ENCODE data around the gene WDR90.

The WDR90 gene

DNA sequence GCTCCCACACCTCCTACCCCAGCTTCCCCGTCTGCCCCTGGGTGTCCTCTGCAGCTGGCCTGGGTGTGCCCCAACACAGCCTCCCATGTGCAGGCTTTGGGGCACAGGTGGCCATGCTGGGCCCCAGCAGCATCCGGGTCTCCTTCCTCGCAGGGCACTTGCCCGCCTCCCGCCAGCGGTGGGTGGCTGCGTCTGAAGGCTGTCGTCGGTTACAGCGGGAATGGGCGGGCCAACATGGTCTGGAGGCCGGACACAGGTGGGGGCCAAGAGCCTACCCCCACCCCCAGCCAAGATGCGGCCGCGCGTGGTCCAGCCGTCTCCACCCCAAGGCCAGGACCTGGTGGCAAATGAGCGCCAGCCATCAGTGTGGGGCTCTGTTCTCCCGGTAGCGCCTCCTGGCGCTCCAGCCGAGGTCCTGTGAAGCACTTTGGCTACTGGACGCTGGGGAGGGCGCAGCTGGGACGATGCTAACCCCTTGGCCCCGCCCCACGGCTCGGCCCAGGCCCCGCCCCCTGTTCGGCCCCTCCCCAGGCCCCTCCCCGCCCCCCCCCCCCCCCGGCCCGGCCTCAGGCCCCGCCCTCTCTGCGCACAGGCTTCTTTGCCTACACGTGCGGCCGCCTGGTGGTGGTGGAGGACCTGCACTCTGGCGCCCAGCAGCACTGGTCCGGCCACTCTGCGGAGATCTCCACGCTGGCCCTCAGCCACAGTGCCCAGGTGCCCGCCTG, 11.5 kb downstream of the WDR90 start:
- peak; percentile 57 for DNase-seq (ENCODE audit: low read depth)

DNA sequence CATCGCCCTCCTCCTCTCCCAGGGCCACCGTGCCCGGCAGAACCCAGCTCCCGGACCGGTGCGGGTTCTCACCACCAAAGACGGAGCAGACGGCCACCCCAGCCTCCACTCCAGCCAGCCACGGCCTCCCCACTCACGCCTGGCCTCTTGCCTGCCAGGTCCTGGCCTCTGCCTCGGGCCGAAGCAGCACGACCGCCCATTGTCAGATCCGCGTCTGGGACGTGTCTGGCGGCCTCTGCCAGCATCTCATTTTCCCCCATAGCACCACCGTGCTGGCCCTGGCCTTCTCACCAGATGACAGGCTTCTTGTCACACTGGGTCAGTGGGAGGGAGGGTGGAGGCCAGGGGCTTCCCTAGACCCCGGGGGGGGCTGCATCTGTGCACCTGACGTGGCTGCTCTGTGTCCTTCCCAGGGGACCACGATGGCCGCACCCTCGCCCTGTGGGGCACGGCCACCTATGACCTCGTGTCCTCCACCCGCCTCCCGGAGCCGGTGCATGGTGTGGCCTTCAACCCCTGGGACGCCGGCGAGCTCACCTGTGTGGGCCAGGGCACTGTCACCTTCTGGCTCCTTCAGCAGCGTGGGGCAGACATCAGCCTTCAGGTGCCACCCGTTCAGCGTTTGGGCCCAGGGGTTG, 12.1 kb downstream of the WDR90 start:
- no peak for DNase-seq (ENCODE audit: low read depth)

DNA sequence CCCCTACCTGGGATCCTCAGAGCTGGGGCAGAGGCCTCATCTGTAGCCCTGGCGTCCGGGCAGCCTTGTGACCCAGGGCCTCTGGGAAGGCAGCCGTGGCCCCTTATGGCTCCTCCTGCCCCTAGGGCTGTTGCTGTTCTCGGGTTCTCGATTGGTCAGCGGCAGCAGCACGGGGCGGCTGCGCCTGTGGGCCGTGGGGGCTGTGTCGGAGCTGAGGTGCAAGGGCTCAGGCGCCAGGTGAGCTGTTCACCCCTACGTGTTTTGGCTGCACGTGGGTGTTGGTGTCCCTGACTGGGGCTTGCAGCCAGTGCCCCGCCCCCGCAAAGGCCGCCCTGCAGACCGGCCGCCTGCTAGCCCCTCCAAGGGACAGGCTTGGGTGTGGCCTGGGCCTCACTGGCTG, 12.9 kb downstream of the WDR90 start:
- DNase-seq (ENCODE audit: low read depth) = no peak

DNA sequence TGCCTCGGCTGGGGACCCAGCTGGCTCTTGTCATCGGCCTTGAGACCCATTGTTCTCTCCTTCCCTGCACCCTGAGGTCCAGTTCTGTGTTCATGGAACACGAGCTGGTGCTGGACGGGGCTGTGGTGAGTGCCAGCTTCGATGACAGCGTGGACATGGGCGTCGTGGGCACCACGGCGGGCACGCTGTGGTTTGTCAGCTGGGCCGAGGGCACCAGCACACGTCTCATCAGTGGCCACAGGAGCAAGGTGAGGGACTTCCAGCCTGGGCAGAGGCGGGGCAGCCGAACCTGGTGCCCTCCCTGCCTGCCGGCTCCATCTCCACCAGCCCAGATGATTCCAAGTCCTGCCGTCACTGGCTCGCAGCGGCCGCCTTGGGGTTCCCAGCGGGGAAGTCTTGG, 13.4 kb downstream of the WDR90 start:
- no peak for DNase-seq (ENCODE audit: low read depth)

DNA sequence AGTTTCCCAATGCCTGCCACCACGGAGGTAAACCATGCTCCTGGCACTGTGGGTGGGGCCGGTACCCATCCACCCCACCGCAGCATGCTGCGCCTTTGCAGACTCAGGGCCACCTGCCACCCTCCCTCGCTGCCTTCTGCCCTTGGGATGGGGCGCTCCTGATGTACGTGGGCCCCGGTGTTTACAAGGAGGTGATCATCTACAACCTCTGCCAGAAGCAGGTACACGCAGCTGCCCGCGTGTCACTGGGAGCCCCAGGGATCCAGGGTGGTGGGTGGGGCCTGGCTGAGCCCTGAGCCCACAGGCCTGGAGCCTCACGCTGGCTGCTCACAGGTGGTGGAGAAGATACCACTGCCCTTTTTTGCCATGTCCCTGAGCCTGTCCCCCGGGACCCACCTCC, 17.4 kb downstream of the WDR90 start:
- no peak for DNase-seq (ENCODE audit: low read depth)

DNA sequence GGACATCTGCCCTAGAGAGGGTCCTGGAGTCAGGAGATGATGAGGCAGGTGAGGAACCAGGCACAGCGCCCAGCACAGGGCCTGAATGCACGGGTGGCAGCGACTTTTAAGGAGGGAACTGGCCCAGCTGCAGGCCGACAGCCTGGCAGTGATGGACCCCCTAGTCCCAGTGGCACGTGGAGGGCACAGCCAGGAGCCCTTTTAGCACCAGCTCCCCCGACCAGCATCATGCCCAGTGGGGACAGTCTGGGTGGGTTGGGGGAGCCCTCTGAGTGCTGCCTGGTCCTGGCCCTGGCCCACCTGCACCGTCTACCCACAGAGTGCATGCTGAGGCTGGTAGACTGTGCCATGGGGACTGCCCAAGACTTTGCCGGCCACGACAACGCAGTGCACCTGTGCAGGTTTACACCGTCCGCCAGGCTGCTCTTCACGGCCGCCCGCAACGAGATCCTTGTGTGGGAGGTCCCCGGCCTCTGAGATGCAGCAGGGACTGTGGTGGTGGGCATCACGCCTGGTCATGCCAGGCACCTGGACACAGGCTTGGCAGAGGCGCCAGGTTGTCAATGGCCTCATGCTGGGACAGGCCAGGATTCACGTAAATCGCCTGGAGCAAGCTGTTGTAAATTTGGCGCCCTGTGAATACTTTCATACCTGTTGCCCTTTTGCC, 18.1 kb downstream of the WDR90 start:
- DNase-seq (ENCODE audit: low read depth) = no peak

DNA sequence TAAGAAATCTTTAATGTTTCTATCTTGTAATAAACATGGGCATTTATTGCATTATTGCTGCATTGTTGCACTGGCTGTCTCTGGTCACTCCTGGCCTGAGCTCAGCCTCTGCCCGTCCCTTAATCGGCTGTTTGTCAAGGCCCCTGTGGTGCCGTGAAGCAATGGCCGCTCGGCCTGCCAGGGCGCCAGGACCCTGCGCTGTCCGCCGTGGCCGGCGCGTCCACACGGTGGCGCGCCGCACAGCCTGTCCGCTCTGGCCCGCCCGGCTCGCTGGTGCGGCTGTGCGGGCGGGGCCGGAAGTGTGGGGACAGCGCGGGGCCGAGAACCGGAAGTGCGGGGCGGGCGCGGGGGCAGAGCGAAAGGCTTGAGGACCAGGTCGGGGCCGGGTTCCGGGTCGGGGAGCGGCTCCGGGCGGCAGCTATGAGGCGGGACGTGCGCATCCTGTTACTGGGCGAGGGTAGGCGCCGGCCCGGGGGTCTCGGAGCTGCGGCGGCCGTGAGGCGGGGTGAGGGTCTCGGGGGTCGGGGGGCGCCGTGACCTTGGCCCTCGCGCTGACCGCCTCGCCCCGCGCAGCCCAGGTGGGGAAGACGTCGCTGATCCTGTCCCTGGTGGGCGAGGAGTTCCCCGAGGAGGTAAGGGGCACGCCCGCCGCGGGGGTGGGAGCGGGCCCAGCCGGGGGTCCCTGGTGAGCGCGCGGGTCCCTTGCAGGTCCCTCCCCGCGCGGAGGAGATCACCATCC, 18.8 kb downstream of the WDR90 start, which contains the start of gene RHOT2:
TSS of gene RHOT2 (plus strand) at position 353 of the 739 bp plus-strand sequence. CDS start at position 421, 68 bp downstream.
- DNase-seq (ENCODE audit: low read depth) = peak; percentile 97

DNA sequence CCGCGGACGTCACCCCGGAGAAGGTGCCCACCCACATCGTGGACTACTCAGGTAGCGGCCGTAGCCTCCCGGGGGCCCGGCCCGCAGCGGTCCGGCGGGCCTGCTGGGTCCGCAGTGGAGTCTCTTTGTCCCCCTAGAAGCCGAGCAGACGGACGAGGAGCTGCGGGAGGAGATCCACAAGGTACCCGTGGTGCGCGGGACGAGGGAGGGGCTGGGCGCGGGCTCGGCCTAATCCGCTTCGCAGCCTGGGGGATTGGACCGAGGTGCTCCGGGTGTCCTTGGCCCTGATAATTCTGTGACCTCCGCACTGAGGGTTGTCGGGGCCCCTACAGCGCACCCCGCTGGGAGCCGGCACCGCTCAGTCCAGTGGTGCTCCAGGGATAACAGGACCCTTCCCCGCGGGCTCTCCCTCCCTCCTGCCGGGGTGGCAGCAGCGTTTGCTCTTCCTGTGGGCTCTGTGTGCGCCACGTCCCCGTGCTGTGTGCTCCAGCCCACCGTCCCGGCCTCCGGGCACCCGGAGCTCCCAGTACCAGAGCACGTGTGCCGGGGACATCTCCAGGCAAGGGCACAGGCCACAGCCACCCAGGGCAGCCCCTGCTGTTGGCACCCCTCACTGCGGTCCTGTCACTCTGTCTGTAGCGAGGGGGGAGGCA, 19.5 kb downstream of the WDR90 start:
- DNase-seq (ENCODE audit: low read depth) = no peak

DNA sequence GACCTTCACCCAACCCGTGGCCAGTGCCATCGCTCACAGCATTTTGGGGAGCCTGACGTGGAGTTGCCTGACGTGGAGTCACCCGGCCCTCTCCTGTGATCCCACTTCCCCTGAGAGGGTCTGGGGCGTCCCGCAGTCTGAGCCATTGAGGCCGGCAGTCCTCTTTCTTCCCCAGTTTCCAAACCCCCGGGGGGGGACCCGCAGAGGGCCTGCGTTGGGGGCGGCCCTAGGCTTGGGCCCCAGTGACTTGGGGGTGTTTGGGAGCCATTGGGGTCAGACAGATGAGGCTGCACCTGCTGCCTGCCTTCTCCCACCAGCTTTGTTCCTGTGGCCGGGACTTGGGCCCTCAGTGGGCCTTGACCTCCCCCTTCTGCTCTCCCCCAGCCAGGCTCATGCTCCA, 20.5 kb downstream of the WDR90 start:
- DNase-seq (ENCODE audit: low read depth) = no peak

DNA sequence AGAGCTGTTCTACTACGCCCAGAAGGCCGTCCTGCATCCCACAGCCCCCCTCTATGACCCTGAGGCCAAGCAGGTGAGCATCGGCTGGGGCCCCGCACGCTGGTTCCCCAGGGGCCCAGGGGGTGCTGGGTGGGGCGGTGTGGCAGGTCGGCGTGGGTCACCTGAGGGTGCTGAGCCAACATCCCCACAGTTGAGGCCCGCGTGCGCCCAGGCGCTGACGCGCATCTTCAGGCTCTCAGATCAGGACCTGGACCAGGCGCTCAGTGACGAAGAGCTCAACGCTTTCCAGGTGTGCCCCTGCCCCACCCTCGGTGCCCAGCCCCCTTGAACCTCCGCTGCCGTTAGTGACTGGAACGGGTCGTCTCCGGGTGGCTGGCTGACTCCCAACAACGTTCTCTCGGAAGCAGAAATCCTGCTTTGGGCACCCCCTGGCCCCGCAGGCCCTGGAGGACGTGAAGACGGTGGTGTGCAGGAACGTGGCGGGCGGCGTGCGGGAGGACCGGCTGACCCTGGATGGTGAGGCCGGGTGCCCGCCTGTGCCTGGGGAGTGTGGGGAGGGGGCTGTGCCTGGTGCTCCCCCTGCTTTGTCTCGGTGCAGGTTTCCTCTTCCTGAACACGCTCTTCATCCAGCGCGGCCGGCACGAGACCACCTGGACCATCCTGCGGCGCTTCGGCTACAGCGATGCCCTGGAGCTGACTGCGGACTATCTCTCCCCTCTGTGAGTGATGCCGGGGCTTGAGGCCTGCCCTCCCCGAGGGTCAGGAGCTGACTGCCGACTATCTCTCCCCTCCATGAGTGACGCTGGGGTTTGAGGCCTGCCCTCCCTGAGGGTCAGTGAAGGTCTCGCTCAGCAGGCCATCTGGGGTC, 21.6 kb downstream of the WDR90 start:
- DNase-seq (ENCODE audit: low read depth) = no peak

DNA sequence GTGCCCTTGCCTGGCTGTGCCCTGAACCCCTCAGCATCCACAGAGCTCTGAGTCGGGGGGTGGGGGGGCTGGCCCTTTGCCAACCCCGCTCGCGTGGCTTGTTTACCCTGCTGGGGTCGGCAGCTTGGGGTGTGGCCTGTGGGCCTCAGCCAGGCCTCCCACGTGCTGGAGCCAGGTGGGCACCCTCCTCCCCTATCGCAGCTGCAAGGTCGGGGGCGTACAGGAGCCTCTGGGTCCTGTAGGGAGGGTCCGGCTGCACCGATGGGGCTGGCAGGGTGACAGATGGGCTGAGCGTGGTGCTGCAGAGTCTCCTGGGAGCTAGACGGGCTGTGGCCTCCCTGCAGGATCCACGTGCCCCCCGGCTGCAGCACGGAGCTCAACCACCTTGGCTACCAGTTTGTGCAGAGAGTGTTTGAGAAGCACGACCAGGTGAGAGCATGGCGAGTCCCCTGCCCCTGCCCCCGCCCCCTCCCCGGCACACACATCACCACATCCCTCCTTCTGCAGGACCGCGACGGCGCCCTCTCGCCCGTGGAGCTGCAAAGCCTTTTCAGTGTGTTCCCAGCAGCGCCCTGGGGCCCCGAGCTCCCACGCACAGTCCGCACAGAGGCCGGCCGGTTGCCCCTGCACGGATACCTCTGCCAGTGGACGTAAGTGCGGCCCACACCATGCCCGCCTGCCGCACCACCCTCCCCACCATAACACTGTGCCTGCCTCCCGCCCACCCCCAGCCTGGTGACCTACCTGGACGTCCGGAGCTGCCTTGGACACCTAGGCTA, 22.4 kb downstream of the WDR90 start:
- no peak for DNase-seq (ENCODE audit: low read depth)

DNA sequence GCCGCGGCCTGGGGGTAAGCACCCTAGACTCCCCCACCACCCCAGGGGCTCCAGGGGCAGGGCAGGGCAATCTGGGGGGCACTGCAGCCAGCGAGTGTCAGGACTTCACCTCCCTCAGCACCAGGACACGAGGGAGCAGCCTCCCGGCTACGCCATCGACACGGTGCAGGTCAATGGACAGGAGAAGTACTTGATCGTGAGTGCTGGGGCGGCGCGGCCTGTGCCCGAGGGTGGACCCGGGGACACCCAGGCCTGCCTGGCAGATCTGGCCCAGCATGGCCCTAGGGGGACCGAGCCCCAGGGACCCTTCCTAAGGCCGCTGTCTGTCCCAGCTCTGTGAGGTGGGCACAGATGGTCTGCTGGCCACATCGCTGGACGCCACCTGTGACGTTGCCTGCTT, 23.2 kb downstream of the WDR90 start:
- DNase-seq (ENCODE audit: low read depth) = no peak

DNA sequence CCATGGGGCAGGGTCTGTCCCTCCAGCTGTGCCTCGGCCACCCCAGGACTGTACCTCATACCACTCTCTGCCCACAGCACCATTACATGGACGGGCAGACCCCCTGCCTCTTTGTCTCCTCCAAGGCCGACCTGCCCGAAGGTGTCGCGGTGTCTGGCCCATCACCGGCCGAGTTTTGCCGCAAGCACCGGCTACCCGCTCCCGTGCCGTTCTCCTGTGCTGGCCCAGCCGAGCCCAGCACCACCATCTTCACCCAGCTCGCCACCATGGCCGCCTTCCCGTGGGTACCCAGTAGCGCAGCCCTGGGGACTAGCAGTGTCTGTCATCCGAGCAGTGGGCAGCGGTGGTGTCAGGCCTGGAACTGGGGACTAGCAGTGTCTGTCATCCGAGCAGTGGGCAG, 23.7 kb downstream of the WDR90 start:
- no peak for DNase-seq (ENCODE audit: low read depth)

DNA sequence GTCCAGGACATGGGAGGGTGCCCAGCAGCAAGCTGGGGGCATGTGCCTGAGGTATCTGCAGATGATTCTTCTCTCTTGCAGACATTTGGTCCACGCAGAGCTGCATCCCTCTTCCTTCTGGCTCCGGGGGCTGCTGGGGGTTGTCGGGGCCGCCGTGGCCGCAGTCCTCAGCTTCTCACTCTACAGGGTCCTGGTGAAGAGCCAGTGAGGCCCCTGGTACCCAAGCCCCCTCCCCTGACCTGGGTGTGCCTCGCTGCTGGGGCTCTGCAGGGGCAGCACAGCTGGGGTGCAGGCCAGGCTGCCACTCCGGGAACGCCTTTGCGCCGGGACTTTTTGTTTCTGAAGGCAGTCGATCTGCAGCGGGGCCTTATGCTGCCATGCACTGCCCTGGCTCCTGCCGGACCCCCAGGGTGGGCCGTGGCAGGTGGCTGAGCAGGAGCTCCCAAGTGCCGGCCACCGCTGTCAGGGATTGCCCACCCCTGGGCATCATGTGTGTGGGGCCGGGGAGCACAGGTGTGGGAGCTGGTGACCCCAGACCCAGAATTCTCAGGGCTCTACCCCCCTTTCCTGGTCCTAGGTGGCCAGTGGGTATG, 24.3 kb downstream of the WDR90 start:
- no peak for DNase-seq (ENCODE audit: low read depth)

DNA sequence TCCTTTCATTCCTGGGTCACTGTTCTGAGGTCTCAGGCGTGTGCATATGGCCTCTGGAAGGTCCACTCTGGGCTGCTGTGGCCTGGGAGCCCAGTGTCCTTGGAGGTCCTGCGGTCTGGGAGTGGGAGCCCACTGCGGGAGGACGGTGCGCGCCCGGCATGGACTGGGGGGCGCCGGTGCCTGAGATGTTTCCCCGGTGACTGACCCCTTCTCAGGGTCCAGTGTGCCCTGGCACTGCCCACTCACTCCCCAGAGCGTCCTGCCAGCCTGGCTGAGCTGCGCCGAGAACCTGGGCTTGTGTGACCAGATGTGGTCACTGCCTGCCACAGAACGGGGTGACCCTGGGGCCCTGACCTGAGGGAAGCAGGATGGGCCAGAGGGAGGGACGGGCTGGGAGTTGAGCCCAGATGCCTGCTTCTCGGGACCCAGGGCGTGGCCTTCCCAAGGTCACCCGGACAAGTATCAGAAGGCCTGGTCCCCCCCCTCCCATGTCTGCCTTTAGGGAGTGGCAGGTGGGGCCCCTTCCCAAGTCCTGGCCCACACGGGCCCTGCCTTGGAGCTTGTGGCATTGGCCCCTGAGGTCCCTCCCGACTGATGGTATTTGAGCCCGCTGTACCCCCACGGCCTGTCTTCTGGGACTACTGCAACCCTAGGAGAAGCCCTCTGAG, 25.2 kb downstream of the WDR90 start:
- no peak for DNase-seq (ENCODE audit: low read depth)

DNA sequence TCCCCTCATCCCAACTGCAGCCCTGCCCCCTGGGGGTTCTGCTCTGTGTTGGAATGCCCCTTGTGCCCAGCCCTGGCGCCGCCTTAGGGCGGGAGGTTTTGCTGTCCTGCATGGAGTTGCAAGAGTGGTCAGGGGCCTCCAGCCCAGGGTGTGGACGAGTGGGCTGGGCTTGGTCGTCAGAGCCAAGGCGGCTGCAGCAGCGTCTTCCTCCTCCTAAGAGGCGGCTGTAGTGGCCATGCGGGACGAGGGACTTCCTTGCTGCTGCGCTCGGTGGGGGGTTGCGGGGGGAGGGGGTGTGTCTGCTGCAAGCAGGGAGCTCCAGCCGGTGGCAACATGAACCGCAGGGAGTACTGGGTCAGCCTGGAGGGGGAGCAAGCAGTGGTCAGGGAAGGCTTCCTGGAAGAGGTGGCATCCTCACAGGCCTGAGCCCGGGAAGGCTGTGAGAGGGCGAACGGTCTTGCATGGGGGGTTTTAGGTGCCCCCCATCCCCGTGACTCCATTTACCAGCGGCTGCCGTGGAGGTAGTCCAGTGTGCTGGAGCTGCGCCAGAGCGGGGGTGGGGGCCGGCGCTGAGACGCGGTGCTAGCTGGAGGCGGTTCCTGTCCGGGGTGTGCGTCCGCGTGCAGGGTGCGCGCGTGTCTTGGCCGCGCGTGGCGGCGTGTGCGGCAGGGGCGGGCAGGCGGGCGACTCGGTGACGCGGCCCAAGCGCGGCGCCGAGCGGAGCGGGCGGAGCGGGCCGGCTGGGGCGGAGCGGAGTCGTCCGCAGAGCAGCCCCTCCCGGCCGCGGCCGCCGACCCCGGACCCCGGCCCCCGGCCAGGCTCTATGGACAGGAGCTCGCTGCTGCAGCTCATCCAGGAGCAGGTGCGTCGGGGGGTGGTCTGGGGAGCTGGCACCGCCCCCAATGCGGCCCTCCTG, 26.1 kb downstream of the WDR90 start, which contains the start of gene RHBDL1:
TSS of gene RHBDL1 (plus strand) at position 704 of the 916 bp plus-strand sequence. CDS start at position 824, 120 bp downstream.
- DNase-seq (ENCODE audit: low read depth) = no peak

DNA sequence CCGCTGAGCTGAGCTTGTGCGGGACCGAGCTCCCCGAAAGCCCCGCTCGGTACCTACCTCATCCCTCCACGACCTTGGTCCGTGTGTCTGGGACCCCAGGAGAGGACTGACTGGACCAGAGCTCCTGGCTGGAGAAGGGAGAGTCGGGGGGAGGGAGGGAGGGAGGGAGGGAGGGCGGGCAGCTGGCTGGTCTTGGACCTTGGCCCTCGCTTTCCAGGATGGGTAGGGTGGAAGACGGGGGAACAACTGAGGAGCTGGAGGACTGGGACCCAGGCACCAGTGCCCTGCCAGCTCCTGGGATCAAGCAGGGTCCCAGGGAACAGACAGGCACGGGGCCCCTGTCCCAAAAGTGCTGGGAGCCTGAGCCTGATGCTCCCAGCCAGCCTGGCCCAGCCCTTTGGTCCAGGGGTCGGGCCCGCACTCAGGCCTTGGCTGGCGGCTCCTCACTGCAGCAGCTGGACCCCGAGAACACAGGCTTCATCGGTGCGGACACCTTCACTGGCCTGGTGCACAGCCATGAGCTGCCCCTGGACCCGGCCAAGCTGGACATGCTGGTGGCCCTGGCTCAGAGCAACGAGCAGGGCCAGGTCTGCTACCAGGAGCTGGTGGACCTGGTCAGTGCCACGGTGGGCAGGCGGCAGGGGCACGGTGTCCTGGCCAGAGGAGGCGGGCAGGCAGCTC, 26.9 kb downstream of the WDR90 start:
- no peak for DNase-seq (ENCODE audit: low read depth)

DNA sequence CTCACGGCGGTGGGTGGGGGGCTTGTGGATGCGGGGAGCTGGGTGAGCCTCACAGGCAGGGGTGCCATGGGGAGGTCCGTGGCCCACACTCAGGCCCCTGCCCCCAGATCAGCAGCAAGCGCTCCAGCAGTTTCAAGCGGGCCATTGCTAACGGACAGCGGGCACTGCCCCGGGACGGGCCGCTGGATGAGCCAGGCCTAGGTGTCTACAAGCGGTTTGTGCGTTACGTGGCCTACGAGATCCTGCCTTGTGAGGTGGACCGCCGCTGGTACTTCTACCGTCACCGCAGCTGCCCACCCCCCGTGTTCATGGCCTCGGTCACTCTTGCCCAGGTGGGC, 27.4 kb downstream of the WDR90 start:
- no peak for DNase-seq (ENCODE audit: low read depth)

Measured in activated T-cell treated with anti-CD3 and anti-CD28 coated beads for 48 hours (primary cell).